NB4 (cell line): ENCODE data around the gene LDLRAD3.

Experiments used
- DNase-seq: peaks from one replicate; pipeline ENCODE4 v3.0.0; 2010; ENCODE audit warnings: low read depth
- H3K4me3 ChIP-seq: one replicate; pipeline ENCODE4 v1.5.1; 2011; ENCODE audit warnings: mild to moderate bottlenecking, low read depth, low read length, moderate library complexity
- CTCF ChIP-seq: IDR thresholded peaks from one replicate; pipeline ENCODE4 v1.5.1; 2012; ENCODE audit warnings: low read depth, low read length
- MYC ChIP-seq: IDR thresholded peaks from 2 replicates; pipeline ENCODE4 v1.6.1; 2011; ENCODE audit warnings: low read depth, low read length
- POLR2A ChIP-seq: IDR thresholded peaks from 2 replicates; pipeline ENCODE4 v1.6.1; 2011; ENCODE audit warnings: mild to moderate bottlenecking; ENCODE audit not compliant: insufficient read length; ENCODE audit errors: extremely low read depth
- TF ChIP-seq, protein P1 (sequence below): IDR thresholded peaks from 2 replicates; pipeline ENCODE4 v1.6.1; 2011; ENCODE audit warnings: low read depth, low read length

LDLRAD3 gene

DNA sequence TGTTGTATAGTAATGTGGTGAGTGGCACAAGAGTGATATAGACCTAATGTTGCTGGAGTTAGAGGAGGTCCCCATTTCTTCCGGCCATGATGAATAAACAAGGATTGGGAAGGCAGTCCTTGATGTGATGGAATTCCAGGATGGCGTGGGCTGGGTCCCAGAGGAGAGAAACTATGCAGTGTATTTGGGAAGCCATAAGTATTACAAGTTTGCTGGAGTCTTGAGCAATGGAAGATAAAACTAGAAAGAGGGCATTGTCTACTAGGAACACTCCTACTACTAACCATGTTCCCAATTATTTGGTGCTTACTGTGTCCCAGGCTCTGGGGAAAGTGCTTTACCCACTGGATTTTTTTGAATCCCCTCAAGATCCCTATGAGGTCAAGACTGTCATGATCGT lies 20.0 kb downstream of the LDLRAD3 start:
- no peak overlapping the region for H3K4me3 ChIP-seq
- no peak for DNase-seq

DNA sequence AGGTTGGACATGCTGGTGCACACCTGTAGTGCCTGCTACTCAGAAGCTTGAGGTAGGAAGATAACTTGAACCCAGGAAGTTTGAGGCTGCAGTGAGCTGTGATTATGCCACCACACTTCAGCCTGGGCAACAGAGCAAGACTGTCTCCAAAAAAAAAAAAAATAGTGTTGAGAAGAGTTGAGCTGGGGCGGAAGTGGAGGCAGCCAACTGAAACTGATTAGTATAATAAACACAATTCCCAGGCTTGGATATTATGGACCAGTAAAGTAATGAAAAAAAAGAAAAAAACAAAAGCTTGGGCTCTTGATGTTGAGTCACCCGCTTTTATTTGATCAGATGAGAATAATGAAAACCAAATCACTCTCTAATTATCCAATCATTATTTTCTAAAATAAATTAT lies 21.0 kb downstream of the LDLRAD3 start:
- TF ChIP-seq POLR2A (no peak), CTCF (no peak), MYC (no peak)
- TF ChIP-seq, protein P1, sequence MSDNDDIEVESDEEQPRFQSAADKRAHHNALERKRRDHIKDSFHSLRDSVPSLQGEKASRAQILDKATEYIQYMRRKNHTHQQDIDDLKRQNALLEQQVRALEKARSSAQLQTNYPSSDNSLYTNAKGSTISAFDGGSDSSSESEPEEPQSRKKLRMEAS: no peak
- no peak for DNase-seq
- H3K4me3 ChIP-seq: no peak overlapping the region

More for the DNA sequence above, 20.0 kb downstream of the LDLRAD3 start:
- TF ChIP-seq, protein P1: no peak
- TF ChIP-seq CTCF: no peak
- TF ChIP-seq POLR2A: no peak
- TF ChIP-seq MYC: no peak

DNA sequence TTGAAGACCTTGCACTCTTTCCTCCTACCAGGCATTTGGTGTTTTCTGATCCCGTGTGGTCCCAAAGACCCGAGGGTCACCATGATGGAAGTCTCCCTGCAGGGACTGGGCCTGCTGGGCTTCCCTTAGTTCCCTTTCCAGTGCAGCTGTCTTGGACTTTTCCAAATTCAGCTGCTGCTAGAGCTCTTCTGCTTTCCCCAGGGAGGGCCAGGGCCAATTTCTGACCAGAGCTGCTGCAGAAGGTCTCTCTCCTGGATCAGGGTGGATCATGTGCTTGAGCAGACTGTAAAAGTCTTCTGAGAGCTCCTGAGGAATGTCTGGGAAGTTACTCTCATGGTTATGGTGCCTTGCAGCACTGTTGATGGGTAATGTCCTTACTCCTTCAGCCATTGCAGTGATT lies 23.2 kb downstream of the LDLRAD3 start:
- H3K4me3 ChIP-seq: no peak overlapping the region
- TF ChIP-seq POLR2A (no peak), MYC (no peak), CTCF (no peak)
- TF ChIP-seq, protein P1: no peak

GRCh38 chr11:35968386-35969088 lies 24.7 kb downstream of the LDLRAD3 start:
- DNase-seq: no peak
- no peak overlapping the region for H3K4me3 ChIP-seq
- TF ChIP-seq MYC (no peak), POLR2A (no peak), CTCF (no peak)
- TF ChIP-seq, protein P1: no peak

More for the DNA sequence above, 23.2 kb downstream of the LDLRAD3 start:
- no peak for DNase-seq

- TF ChIP-seq MYC (no peak), POLR2A (no peak), CTCF (no peak)
- TF ChIP-seq, protein P1: no peak
- no peak for DNase-seq
- H3K4me3 ChIP-seq: no peak overlapping the region
Observed at GRCh38 chr11:35969089-35970042, 25.5 kb downstream of the LDLRAD3 start.
